AG04449 (cell line): ENCODE measurements around the gene LRRIQ4.

ENCODE experiments used
- CTCF ChIA-PET: fragments of 350-600 bp; formaldehyde crosslinking; extraction: SDS; loops from one replicate; lab custom pipeline; 2021; ENCODE audit warnings: antibody characterized with exemption; lab: Yijun Ruan, JAX
- POLR2A ChIA-PET: fragments of 400-600, 350-600 bp; formaldehyde crosslinking; extraction: SDS; loops from one replicate; lab custom pipeline; 2020; ENCODE audit warnings: antibody characterized with exemption, inconsistent platforms; lab: Yijun Ruan, JAX
- DNase-seq: peaks from one replicate; pipeline ENCODE4 v3.0.0-alpha.2; 2010; ENCODE audit warnings: low read depth, low spot score
- H3K4me3 ChIP-seq: 2 replicates; pipeline ENCODE4 v1.5.1; 2011; ENCODE audit warnings: low read depth, mild to moderate bottlenecking, control low read depth, low read length
- TF ChIP-seq, protein P1 (sequence below): IDR thresholded peaks from one replicate; pipeline ENCODE4 v1.5.1; 2011; ENCODE audit warnings: mild to moderate bottlenecking, moderate library complexity, low read length, control low read depth, inconsistent platforms; ENCODE audit not compliant: insufficient read depth; ENCODE audit errors: missing control alignments

The LRRIQ4 gene

DNA sequence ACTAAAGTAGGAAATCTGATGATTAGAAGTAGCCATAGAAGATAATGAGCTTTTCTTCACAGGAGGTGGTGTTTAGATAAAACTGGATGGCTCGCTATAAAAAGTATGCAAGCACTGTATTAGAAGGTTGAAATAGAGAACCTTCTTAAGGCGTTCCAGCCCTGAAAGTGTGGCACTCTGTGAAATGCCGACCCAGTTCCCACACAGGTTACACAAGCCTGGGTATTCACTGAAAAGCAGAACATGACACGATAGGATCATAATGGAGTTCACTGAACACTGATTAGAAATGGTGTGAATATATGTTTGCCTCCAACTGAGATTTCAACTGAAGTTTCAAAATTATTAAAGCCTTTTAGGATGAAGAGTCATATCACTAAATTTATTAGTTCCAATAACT lies 15.0 kb downstream of the LRRIQ4 start:
- POLR2A ChIA-PET, result no interaction called here
- H3K4me3 ChIP-seq, result no peak overlapping the region
- CTCF ChIA-PET, result no interaction called here
- TF ChIP-seq, protein P1, sequence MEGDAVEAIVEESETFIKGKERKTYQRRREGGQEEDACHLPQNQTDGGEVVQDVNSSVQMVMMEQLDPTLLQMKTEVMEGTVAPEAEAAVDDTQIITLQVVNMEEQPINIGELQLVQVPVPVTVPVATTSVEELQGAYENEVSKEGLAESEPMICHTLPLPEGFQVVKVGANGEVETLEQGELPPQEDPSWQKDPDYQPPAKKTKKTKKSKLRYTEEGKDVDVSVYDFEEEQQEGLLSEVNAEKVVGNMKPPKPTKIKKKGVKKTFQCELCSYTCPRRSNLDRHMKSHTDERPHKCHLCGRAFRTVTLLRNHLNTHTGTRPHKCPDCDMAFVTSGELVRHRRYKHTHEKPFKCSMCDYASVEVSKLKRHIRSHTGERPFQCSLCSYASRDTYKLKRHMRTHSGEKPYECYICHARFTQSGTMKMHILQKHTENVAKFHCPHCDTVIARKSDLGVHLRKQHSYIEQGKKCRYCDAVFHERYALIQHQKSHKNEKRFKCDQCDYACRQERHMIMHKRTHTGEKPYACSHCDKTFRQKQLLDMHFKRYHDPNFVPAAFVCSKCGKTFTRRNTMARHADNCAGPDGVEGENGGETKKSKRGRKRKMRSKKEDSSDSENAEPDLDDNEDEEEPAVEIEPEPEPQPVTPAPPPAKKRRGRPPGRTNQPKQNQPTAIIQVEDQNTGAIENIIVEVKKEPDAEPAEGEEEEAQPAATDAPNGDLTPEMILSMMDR, result no peak
- no peak for DNase-seq

GRCh38 chr3:169835533-169835932 lies 22.9 kb downstream of the LRRIQ4 start:
- no peak overlapping the region for H3K4me3 ChIP-seq
- ChIA-PET POLR2A (interaction anchor here (0.5 kb wide), 1 partner anchor 15 kb away, joined by 3 read pairs; no protein-coding TSS in a partner anchor), CTCF (interaction anchor here (1.1 to 1.8 kb wide), 3 partner anchors 9 to 30 kb away, joined by 3 to 6 read pairs (median 6); no protein-coding TSS in a partner anchor)
- no peak for DNase-seq
- TF ChIP-seq, protein P1, result no peak

DNA sequence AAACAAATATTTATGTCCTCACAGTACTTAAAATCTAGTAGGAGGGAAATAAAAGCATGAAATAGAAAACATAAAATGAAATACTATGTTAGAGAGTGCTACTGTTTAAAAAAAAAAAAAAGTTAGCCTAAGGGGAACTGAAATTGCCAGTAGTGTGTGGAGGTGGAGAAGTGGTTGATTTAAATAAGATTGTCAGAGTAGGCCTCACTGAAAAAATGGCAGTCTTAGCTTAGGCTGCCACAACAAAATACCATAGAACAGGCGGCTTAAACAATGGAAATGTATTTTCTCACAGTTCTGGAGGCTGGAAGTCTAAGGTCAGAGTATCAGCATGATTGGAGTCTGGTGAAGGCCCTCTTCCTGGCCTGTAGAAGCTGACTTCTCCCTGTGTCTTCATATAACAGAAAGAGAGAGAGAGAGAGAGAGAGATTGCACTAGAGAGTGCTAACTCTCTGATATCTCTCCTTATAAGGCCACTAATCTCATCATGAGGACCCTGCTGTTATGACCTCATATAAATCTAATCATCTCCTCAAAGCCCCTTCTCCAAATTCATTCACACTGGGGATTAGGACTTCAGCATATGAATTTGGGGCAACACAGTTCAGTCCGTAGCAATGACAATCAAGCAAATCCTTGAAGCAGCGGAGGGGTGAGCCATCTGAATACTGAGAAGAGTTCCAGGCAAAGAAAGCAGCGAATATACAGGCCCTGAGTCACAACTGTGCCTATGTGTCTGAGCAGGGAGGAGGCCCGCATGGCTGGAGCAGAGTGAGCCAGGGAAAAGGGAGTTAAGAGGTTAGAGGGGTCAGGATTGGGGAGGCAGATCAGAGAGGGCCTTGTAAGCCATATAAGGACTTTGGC lies 23.6 kb downstream of the LRRIQ4 start:
- ChIA-PET POLR2A (no interaction called here), CTCF (interaction anchor here (1.1 to 1.8 kb wide), 2 partner anchors 13 to 29 kb away, joined by 3 to 6 read pairs; no protein-coding TSS in a partner anchor)
- no peak for DNase-seq
- no peak overlapping the region for H3K4me3 ChIP-seq
- TF ChIP-seq, protein P1, result no peak

DNA sequence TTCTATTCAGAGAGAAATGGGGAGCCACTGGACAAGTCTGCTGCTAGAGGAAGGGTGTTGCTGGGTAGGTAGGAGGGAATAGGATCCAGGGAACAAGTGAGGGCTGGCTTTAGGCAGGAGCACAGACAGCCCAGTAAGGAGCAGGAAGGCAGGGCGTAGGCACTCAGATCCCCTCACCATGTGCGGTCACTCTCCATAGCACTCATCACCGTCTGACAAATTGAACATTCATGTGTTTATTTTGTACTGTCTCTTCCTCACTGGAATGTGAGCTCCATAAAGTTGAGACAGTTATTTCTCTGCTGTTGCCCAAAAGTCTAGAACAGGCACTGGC lies 24.2 kb downstream of the LRRIQ4 start:
- POLR2A ChIA-PET, result no interaction called here
- TF ChIP-seq, protein P1, result no peak
- CTCF ChIA-PET, result no interaction called here
- no peak overlapping the region for H3K4me3 ChIP-seq
- no peak for DNase-seq

DNA sequence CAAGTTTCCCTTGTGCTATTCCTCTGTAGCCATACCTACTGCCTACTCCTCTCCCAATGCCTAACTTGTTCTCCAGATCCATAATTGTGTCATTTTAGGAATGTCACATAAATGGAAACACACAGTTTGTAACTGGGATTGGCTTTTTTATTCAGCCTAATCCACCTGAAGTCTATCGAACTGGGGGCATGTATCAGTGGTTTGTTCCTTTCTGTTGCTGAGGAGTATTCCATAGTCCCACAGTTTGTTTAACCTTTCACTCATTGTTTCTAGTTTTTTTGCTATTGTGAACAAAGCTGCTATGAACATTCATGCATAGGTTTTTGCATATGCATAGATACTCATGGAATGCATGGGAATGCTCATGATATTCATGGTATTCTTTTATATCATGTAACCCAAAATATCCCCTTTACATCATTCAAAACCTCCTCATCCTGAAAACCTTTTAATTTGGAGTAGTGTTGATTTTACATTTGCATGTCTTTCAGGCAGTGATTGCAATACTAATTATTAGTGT lies 25.9 kb downstream of the LRRIQ4 start:
- no peak overlapping the region for H3K4me3 ChIP-seq
- TF ChIP-seq, protein P1, result no peak
- ChIA-PET CTCF (no interaction called here), POLR2A (no interaction called here)
- DNase-seq, result no peak

DNA sequence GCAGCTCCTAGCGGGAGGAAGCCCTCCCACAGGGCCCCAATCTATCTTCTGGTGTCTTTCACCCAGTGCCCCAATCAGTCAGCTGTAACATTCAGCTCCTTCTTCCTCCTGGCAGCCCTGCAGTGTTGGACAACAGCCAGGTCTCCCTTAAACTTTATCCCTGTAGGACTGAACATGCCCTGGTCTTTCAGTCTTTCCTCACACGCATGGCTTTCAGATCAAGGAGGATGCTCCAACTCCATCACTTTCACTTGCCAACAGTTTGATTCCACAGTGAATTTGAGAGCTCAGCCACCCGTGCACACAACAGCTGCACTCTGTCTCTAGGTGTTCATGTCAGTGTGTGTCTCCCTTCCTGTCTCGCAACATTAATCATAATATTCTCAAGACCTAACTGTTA lies 28.5 kb downstream of the LRRIQ4 start:
- CTCF ChIA-PET, result interaction anchor here (1.5 kb wide), 1 partner anchor 23 kb away, joined by 4 read pairs; no protein-coding TSS in a partner anchor
- DNase-seq, result no peak

More for the DNA sequence above, 28.5 kb downstream of the LRRIQ4 start:
- TF ChIP-seq, protein P1, result no peak
- no peak overlapping the region for H3K4me3 ChIP-seq
- POLR2A ChIA-PET, result no interaction called here
